ENCODE measurements around the gene RTBDN.
A peak's percentile ranks its signal among the peaks of the same experiment; 100 is the strongest.

DNA sequence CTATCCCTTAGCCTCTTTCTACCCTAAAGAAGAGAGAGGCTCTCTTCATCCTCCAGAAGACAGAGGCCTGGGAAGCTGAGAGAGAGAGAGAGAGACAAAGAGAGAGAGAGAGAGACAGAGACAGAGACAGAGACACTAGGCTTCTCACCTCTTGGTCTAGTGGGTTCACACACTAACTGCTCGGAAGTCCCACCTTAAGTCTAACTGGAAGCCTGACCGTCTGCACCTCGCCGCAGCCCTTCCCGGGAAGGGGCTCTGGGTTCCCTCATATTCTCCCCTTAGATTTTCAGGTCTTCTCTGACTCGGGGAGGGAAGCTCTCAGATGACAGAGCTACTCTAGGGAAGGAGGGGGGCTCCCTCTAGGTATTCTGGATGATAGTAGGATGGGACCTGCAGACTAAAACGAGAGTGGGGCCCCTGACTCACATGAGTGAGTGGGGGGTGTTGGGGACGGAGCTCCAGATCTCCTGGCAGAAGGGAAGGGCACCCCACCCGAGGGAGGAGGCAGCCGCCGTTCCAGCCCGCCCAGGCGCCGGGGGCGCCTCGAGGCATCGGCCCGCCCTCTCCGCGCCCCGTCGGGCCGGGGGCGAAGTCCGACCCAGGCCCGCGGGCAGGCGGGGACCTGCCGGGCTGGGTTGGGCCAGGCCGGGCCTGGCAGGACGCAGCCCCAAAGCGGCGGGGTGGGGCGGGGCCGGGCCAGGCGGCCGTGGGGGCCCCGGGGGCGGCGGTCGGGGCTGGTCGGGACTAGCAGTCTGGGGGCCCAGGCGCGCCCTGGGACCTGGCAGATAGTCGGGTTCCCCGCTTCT lies 45.1 kb downstream of the RTBDN start:
- no peak for TF ChIP-seq STAT3 (IDR thresholded peaks at IDR 0.05; ENCODE audit: low read depth, low read length)
- TF ChIP-seq FOXK2 (IDR thresholded peaks at IDR 0.05): no peak
- TF ChIP-seq CTCF (IDR thresholded peaks at IDR 0.05 in 2 of 3, conservative IDR thresholded peaks at IDR 0.05 in 1 of 3; ENCODE audit: control insufficient read depth in 2 of 3, extremely low read depth in 1 of 3, insufficient read depth in 1 of 3, low read depth in 3 of 3, low read length in 3 of 3): no peak
- TF ChIP-seq NFIC (IDR thresholded peaks at IDR 0.05; ENCODE audit: low read depth, low read length): no peak
- no peak for TF ChIP-seq TCF7 (IDR thresholded peaks at IDR 0.05; ENCODE audit: borderline replicate concordance)
- TF ChIP-seq SMAD5 (IDR thresholded peaks at IDR 0.05; ENCODE audit: low read depth): peak; percentile 67; the same call in 1 of the 2 replicates
- TF ChIP-seq MXI1 (IDR thresholded peaks at IDR 0.05; ENCODE audit: low read depth, low read length): no peak
- no peak for TF ChIP-seq EZH2 (IDR thresholded peaks at IDR 0.05; ENCODE audit: borderline replicate concordance, control insufficient read depth, low read depth, low read length)
- no peak for TF ChIP-seq ZZZ3 (IDR thresholded peaks at IDR 0.05; ENCODE audit: control insufficient read depth, insufficient read length, low read depth)
- TF ChIP-seq YY1 (IDR thresholded peaks at IDR 0.05; ENCODE audit: low read depth, low read length): no peak
- no peak for TF ChIP-seq ZBTB11 (CRISPR knock-in tag; IDR thresholded peaks at IDR 0.05)
- TF ChIP-seq POLR2A (IDR thresholded peaks at IDR 0.05; ENCODE audit: low read depth, low read length): peak; percentile 75
- TF ChIP-seq GABPA (IDR thresholded peaks at IDR 0.05; ENCODE audit: low read depth): no peak
- TF ChIP-seq ATF3 (IDR thresholded peaks at IDR 0.05; ENCODE audit: borderline replicate concordance, extremely low read depth, low read depth, low read length): no peak
